ENCODE results near the gene OPA1. TPM values are rescaled to one million over a fixed set of nuclear protein-coding genes. Genes with fewer than 3 reads are reported as not detected.

Gene OPA1
- total and polyA plus RNA-seq, 2 of the 13 experiments (the other 11 are each of a cell fraction or from before 2014, with no cell fraction given) = 26.7 to 78.5 TPM

GRCh38 chr3:193728429-193729087 lies 135.6 kb downstream of the OPA1 start:
- H2AFZ ChIP-seq (ENCODE audit: low read length) = no peak overlapping the region
- DNase-seq (ENCODE audit: low spot score) = no peak
- BruUV-seq (replicated peaks) = no TSS peak
- ATAC-seq = no peak; the same call in 2 of the 3 replicates
- H3K79me2 ChIP-seq (ENCODE audit: insufficient read depth, low read length) = no peaks in the 10 kb centered on the region
- H3K4me2 ChIP-seq (ENCODE audit: low read depth, low read length) = no peak overlapping the region
- FAIRE-seq = no peak
- WGBS (ENCODE audit: low lambda C conversion rate) = 68% methylated on average over 6 of the region's 7 CpGs
- no peak overlapping the region for H3K4me3 ChIP-seq (replicated peaks in 1 of 3; ENCODE audit: insufficient read depth in 1 of 3, low read depth in 2 of 3, low read length in 3 of 3)
- no peak overlapping the region for H3K9ac ChIP-seq (ENCODE audit: insufficient read depth, low read depth, low read length)
- peaks cover 0 to 1% of the 10 kb centered on the region in 2 experiments; a peak in 1 of 5 replicates for H3K27me3 ChIP-seq (ENCODE audit: control insufficient read depth in 1 of 2, insufficient read depth in 2 of 2, low read length in 2 of 2)
- no peaks in the 10 kb centered on the region for H4K20me1 ChIP-seq (ENCODE audit: insufficient read depth, low read length)
- intact Hi-C loops (cut with micrococcal nuclease; ENCODE audit: unreplicated experiment) = no loop called here
- H3K4me1 ChIP-seq (ENCODE audit: insufficient read depth, low read length) = peaks cover 50% of the 10 kb centered on the region
- no peak overlapping the region for H3K27ac ChIP-seq (ENCODE audit: extremely low read length, insufficient read depth, low read length)
- CTCF ChIA-PET (ENCODE audit: low intra/inter-chr PET ratio, low total read pairs) = no interaction called here
- no peaks in the 10 kb centered on the region for H3K36me3 ChIP-seq (replicated peaks in 1 of 2; ENCODE audit: control insufficient read depth in 1 of 2, insufficient read depth in 2 of 2, low read length in 2 of 2)
- POLR2A ChIA-PET = no interaction called here
- in situ Hi-C loops (cut with HindIII; ENCODE audit: extremely low pct_ligation_motif_present, low pct_unique_long_range_greater_than_20kb) = no loop called here
- no peaks in the 10 kb centered on the region for H3K9me3 ChIP-seq (ENCODE audit: low read length)
- TF ChIP-seq SMC3 (IDR thresholded peaks at IDR 0.05; ENCODE audit: low read length) (no peak), FIP1L1 (IDR thresholded peaks at IDR 0.05; ENCODE audit: borderline replicate concordance, insufficient read depth, low read depth, low read length) (no peak), CHCHD3 (CRISPR knock-in tag; IDR thresholded peaks at IDR 0.05) (no peak), RBAK (CRISPR knock-in tag; IDR thresholded peaks at IDR 0.05) (no peak), ZNF335 (CRISPR knock-in tag; IDR thresholded peaks at IDR 0.05) (no peak), SETDB1 (CRISPR knock-in tag; IDR thresholded peaks at IDR 0.05; ENCODE audit: borderline replicate concordance) (no peak), PTBP1 (IDR thresholded peaks at IDR 0.05; ENCODE audit: low read depth, low read length, poor library complexity, severe bottlenecking) (no peak), NFE2L1 (CRISPR knock-in tag; IDR thresholded peaks at IDR 0.05; ENCODE audit: borderline replicate concordance) (no peak), ZNF549 (CRISPR knock-in tag; IDR thresholded peaks at IDR 0.05) (no peak), ARID5B (CRISPR knock-in tag; IDR thresholded peaks at IDR 0.05) (no peak), ZNF296 (CRISPR knock-in tag; conservative IDR thresholded peaks at IDR 0.05) (no peak), ZNF407 (CRISPR knock-in tag; IDR thresholded peaks at IDR 0.05; ENCODE audit: not compliant biosample characterization) (no peak)
